IgD-negative memory B cell (primary cell): ENCODE data around the gene CGN. TPM values are rescaled to one million over a fixed set of nuclear protein-coding genes. Genes with fewer than 3 reads are reported as not detected.

Source experiments
- H3K27ac Mint-ChIP-seq, 3 donors: one replicate each; pipeline ENCODE4 v1.8.0; 2020 to 2022; ENCODE audit warnings: mild to moderate bottlenecking in 3 of 3, mixed read lengths in 3 of 3, moderate library complexity in 1 of 3
- H3K27me3 Mint-ChIP-seq: one replicate; pipeline ENCODE4 v1.8.0; 2021; ENCODE audit warnings: mixed read lengths
- H3K36me3 Mint-ChIP-seq: one replicate; pipeline ENCODE4 v1.8.0; 2020; ENCODE audit warnings: mild to moderate bottlenecking, mixed read lengths
- H3K4me1 Mint-ChIP-seq, 3 donors: one replicate each; pipeline ENCODE4 v1.8.0; 2020 to 2022; ENCODE audit warnings: mixed read lengths in 3 of 3, mild to moderate bottlenecking in 1 of 3
- H3K4me3 Mint-ChIP-seq, 4 donors: one replicate each; pipeline ENCODE4 v1.8.0; 2020 to 2022; ENCODE audit warnings: mild to moderate bottlenecking in 4 of 4, mixed read lengths in 4 of 4, moderate library complexity in 3 of 4
- H3K9me3 Mint-ChIP-seq, 3 donors: one replicate each; pipeline ENCODE4 v1.8.0; 2020 to 2021; ENCODE audit warnings: mixed read lengths in 3 of 3, mild to moderate bottlenecking in 1 of 3
- polyA plus RNA-seq: library from polyadenylated mRNA; unstranded; fragments of 300-500 nt; fragmentation: Illumina TruSeq; gene quantifications from one replicate; pipeline ENCODE4 v1.2.3, GENCODE V29; 2021

Gene CGN
- polyA plus RNA-seq, 1 donor from 2014 or later, result not detected

- Mint-ChIP-seq H3K27me3 (peaks cover 2% of the 10 kb centered on the region), H3K4me1 (no peaks in the 10 kb centered on the region), H3K9me3 (no peaks in the 10 kb centered on the region), H3K4me3 (no peak overlapping the region), H3K36me3 (no peaks in the 10 kb centered on the region), H3K27ac (no peak overlapping the region)
These were observed 15.7 kb downstream of the CGN start for GRCh38 chr1:151526735-151527525.

GRCh38 chr1:151529211-151529702 is 18.1 kb downstream of the CGN start:
- Mint-ChIP-seq H3K27me3 (peaks cover 2% of the 10 kb centered on the region), H3K4me1 (no peaks in the 10 kb centered on the region), H3K36me3 (no peaks in the 10 kb centered on the region), H3K4me3 (no peak overlapping the region), H3K27ac (peak overlapping the region in 1 of 3 donors; percentile 82), H3K9me3 (no peaks in the 10 kb centered on the region)

- Mint-ChIP-seq H3K27me3 (peaks cover 2% of the 10 kb centered on the region), H3K4me3 (no peak overlapping the region), H3K9me3 (no peaks in the 10 kb centered on the region), H3K27ac (peak overlapping the region in 1 of 3 donors; percentile 82), H3K4me1 (no peaks in the 10 kb centered on the region), H3K36me3 (no peaks in the 10 kb centered on the region)
These were observed 18.6 kb downstream of the CGN start for GRCh38 chr1:151529781-151530180.

- H3K4me1 Mint-ChIP-seq, result no peaks in the 10 kb centered on the region
- H3K27ac Mint-ChIP-seq, result no peak overlapping the region
- no peak overlapping the region for H3K4me3 Mint-ChIP-seq
- peaks cover 2% of the 10 kb centered on the region for H3K27me3 Mint-ChIP-seq
- no peaks in the 10 kb centered on the region for H3K36me3 Mint-ChIP-seq
- H3K9me3 Mint-ChIP-seq, result no peaks in the 10 kb centered on the region
These were observed 19.3 kb downstream of the CGN start for GRCh38 chr1:151530461-151530860.

- H3K9me3 Mint-ChIP-seq, result no peaks in the 10 kb centered on the region
- H3K4me3 Mint-ChIP-seq, result no peak overlapping the region
- no peaks in the 10 kb centered on the region for H3K36me3 Mint-ChIP-seq
- peaks cover 0 to 8% (median 0%) of the 10 kb centered on the region in 3 donors for H3K4me1 Mint-ChIP-seq
- no peak overlapping the region for H3K27ac Mint-ChIP-seq
- H3K27me3 Mint-ChIP-seq, result peaks cover 2% of the 10 kb centered on the region
These were observed 22.7 kb downstream of the CGN start for GRCh38 chr1:151533870-151534269.

GRCh38 chr1:151534662-151535278 is 23.6 kb downstream of the CGN start:
- H3K27me3 Mint-ChIP-seq, result no peaks in the 10 kb centered on the region
- H3K27ac Mint-ChIP-seq, result no peak overlapping the region
- H3K4me3 Mint-ChIP-seq, result no peak overlapping the region
- no peaks in the 10 kb centered on the region for H3K36me3 Mint-ChIP-seq
- peaks cover 3 to 13% (median 4%) of the 10 kb centered on the region in 3 donors for H3K4me1 Mint-ChIP-seq
- no peaks in the 10 kb centered on the region for H3K9me3 Mint-ChIP-seq

- Mint-ChIP-seq H3K9me3 (no peaks in the 10 kb centered on the region), H3K27ac (no peak overlapping the region), H3K4me1 (peaks cover 4 to 21% (median 4%) of the 10 kb centered on the region in 3 donors), H3K4me3 (no peak overlapping the region), H3K27me3 (no peaks in the 10 kb centered on the region), H3K36me3 (no peaks in the 10 kb centered on the region)
These were observed 24.4 kb downstream of the CGN start for GRCh38 chr1:151535326-151536271.

GRCh38 chr1:151536499-151536898 is 25.3 kb downstream of the CGN start:
- H3K27ac Mint-ChIP-seq, result no peak overlapping the region
- no peaks in the 10 kb centered on the region for H3K36me3 Mint-ChIP-seq
- H3K9me3 Mint-ChIP-seq, result no peaks in the 10 kb centered on the region
- peak overlapping the region in 1 of 4 donors; percentile 64 for H3K4me3 Mint-ChIP-seq
- peaks cover 2% of the 10 kb centered on the region for H3K27me3 Mint-ChIP-seq
- peaks cover 4 to 25% (median 11%) of the 10 kb centered on the region in 3 donors for H3K4me1 Mint-ChIP-seq

GRCh38 chr1:151537112-151537511 is 25.9 kb downstream of the CGN start:
- Mint-ChIP-seq H3K27me3 (peaks cover 5% of the 10 kb centered on the region), H3K4me1 (peaks cover 4 to 25% (median 11%) of the 10 kb centered on the region in 3 donors), H3K9me3 (no peaks in the 10 kb centered on the region), H3K27ac (no peak overlapping the region), H3K36me3 (no peaks in the 10 kb centered on the region), H3K4me3 (no peak overlapping the region)

GRCh38 chr1:151539321-151540020 is 28.3 kb downstream of the CGN start:
- Mint-ChIP-seq H3K4me3 (peak overlapping the region; percentile 94 to 99 (median 97)), H3K4me1 (peaks cover 4 to 25% (median 11%) of the 10 kb centered on the region in 3 donors), H3K27ac (peak overlapping the region in 2 of 3 donors; percentile 71 to 87), H3K9me3 (no peaks in the 10 kb centered on the region), H3K27me3 (peaks cover 5% of the 10 kb centered on the region), H3K36me3 (no peaks in the 10 kb centered on the region)

GRCh38 chr1:151540021-151540981 is 29.1 kb downstream of the CGN start, which contains the start of gene TUFT1:
Gene TUFT1 (plus strand): TSS chr1:151540309. CDS start chr1:151540367, 58 bp downstream.
- H3K36me3 Mint-ChIP-seq, result peaks cover under 1% of the 10 kb centered on the region
- peaks cover 4 to 25% (median 11%) of the 10 kb centered on the region in 3 donors for H3K4me1 Mint-ChIP-seq
- peak within 1 kb of the TSS; percentile 94 to 99 (median 97) for H3K4me3 Mint-ChIP-seq
- H3K27me3 Mint-ChIP-seq, result peaks cover 5% of the 10 kb centered on the region
- no peaks in the 10 kb centered on the region for H3K9me3 Mint-ChIP-seq
- peak within 1 kb of the TSS; percentile 71 to 93 (median 87) for H3K27ac Mint-ChIP-seq

- peaks cover 5% of the 10 kb centered on the region for H3K36me3 Mint-ChIP-seq
- H3K9me3 Mint-ChIP-seq, result no peaks in the 10 kb centered on the region
- peak overlapping the region; percentile 94 to 99 (median 97) for H3K4me3 Mint-ChIP-seq
- H3K27ac Mint-ChIP-seq, result peak overlapping the region in 2 of 3 donors; percentile 87 to 93
- H3K27me3 Mint-ChIP-seq, result peaks cover 5% of the 10 kb centered on the region
- peaks cover 4 to 25% (median 11%) of the 10 kb centered on the region in 3 donors for H3K4me1 Mint-ChIP-seq
These were observed 29.8 kb downstream of the CGN start for GRCh38 chr1:151540982-151541377.

- H3K4me1 Mint-ChIP-seq, result peaks cover 4 to 22% (median 11%) of the 10 kb centered on the region in 3 donors
- H3K27me3 Mint-ChIP-seq, result peaks cover 5% of the 10 kb centered on the region
- peak overlapping the region in 1 of 3 donors; percentile 64 for H3K27ac Mint-ChIP-seq
- no peaks in the 10 kb centered on the region for H3K9me3 Mint-ChIP-seq
- H3K4me3 Mint-ChIP-seq, result peak overlapping the region; percentile 75 to 95 (median 88)
- peaks cover 5% of the 10 kb centered on the region for H3K36me3 Mint-ChIP-seq
These were observed 30.6 kb downstream of the CGN start for GRCh38 chr1:151541752-151542151.
